B cell (primary cell): ENCODE measurements around the gene TMEM208. TPM values are rescaled to one million over a fixed set of nuclear protein-coding genes. Genes with fewer than 3 reads are reported as not detected.

Source experiments
- ATAC-seq: fragments of 200-7000 bp; cut with Tn5 transposase; one replicate; pipeline ENCODE4 v1.10.0; 2021; ENCODE audit warnings: low read depth, mild to moderate bottlenecking, moderate number of reproducible peaks, moderate library complexity
- CTCF ChIA-PET: fragments of 350-600 bp; sonication (Branson Sonifier 250); formaldehyde crosslinking; loops from one replicate; lab custom pipeline; 2021; ENCODE audit warnings: antibody characterized with exemption, inconsistent platforms; lab: Charles Lee
- POLR2A ChIA-PET: fragments of 350-600 bp; sonication (Branson Sonifier 250); formaldehyde crosslinking; loops from one replicate; lab custom pipeline; 2021; ENCODE audit warnings: antibody characterized with exemption; lab: Charles Lee
- DNase-seq: peaks from one replicate; pipeline ENCODE4 v3.0.0; 2013
- H2AFZ ChIP-seq: 2 replicates; pipeline ENCODE4 v1.6.1; 2012; ENCODE audit warnings: mild to moderate bottlenecking, low read depth, low read length; ENCODE audit not compliant: insufficient read depth, poor library complexity, severe bottlenecking
- H3K27ac ChIP-seq, 2 donors: 1 replicate in 1 of 2; 2 replicates in 1 of 2; pipeline ENCODE4 v1.5.1; 2012 to 2013; ENCODE audit warnings: low read length in 2 of 2, mild to moderate bottlenecking in 2 of 2, moderate library complexity in 1 of 2
- H3K27me3 ChIP-seq, 4 experiments: fragments of 200-600 bp in 1 of 4; sonication (generic) in 1 of 4; replicated peaks in 1 of 4; 1 replicate in 2 of 4; 2 replicates in 2 of 4; pipeline versions ENCODE4 v1.6.1 to v1.7.0; 2013 to 2016; ENCODE audit warnings: low read length in 3 of 4, mild to moderate bottlenecking in 2 of 4, mixed read lengths in 1 of 4, moderate library complexity in 1 of 4; ENCODE audit not compliant: insufficient read depth in 4 of 4, control insufficient read depth in 3 of 4; ENCODE audit errors: control extremely low read depth in 1 of 4
- H3K36me3 ChIP-seq, 2 experiments: replicated peaks in 1 of 2; 1 replicate in 1 of 2; 2 replicates in 1 of 2; pipeline versions ENCODE4 v1.6.1 to v1.7.1; 2013; ENCODE audit warnings: low read length in 1 of 2; ENCODE audit not compliant: insufficient read depth in 2 of 2, control insufficient read depth in 1 of 2; ENCODE audit errors: control extremely low read depth in 1 of 2, extremely low read depth in 1 of 2
- H3K4me1 ChIP-seq, 2 donors: fragments of 200-600 bp in 1 of 2; sonication (generic) in 1 of 2; 1 replicate in 1 of 2; 2 replicates in 1 of 2; pipeline versions ENCODE4 v1.5.1 to v1.6.1; 2013 to 2017; ENCODE audit warnings: low read length in 2 of 2; ENCODE audit not compliant: control insufficient read depth in 2 of 2, insufficient read depth in 2 of 2
- H3K4me2 ChIP-seq: replicated peaks from 2 replicates; pipeline ENCODE3; 2012; ENCODE audit warnings: mild to moderate bottlenecking, low read depth, low read length; ENCODE audit not compliant: poor library complexity, severe bottlenecking
- H3K4me3 ChIP-seq, 5 experiments: fragments of 200-600 bp in 1 of 5; sonication (generic) in 1 of 5; 1 replicate in 3 of 5; 2 replicates in 2 of 5; pipeline versions ENCODE4 v1.5.1 to v1.7.0; 2011 to 2016; ENCODE audit warnings: low read length in 4 of 5, mild to moderate bottlenecking in 4 of 5, low read depth in 2 of 5, control low read depth in 1 of 5, moderate library complexity in 1 of 5; ENCODE audit not compliant: insufficient read depth in 1 of 5; ENCODE audit errors: control extremely low read depth in 1 of 5, extremely low read depth in 1 of 5
- H3K79me2 ChIP-seq: fragments of 200-600 bp; sonication (generic); one replicate; pipeline ENCODE4 v1.6.0; 2016; ENCODE audit warnings: low read length; ENCODE audit not compliant: control insufficient read depth, insufficient read depth
- H3K9ac ChIP-seq: fragments of 200-600 bp; sonication (generic); 2 replicates; pipeline ENCODE4 v1.6.1; 2017; ENCODE audit warnings: mild to moderate bottlenecking, low read length, moderate library complexity
- H3K9me3 ChIP-seq, 3 donors: one replicate each; pipeline versions ENCODE4 v1.6.1 to v1.7.1; 2013; ENCODE audit warnings: low read length in 2 of 3; ENCODE audit not compliant: control insufficient read depth in 2 of 3, insufficient read depth in 1 of 3; ENCODE audit errors: control extremely low read depth in 1 of 3
- H4K20me1 ChIP-seq: 2 replicates; pipeline ENCODE4 v1.6.0; 2012; ENCODE audit warnings: mild to moderate bottlenecking, low read length; ENCODE audit not compliant: insufficient read depth, control insufficient read depth, poor library complexity, severe bottlenecking
- H3K27ac Mint-ChIP-seq: one replicate; pipeline ENCODE4 v1.8.0; 2021; ENCODE audit warnings: mixed read lengths
- H3K27me3 Mint-ChIP-seq: one replicate; pipeline ENCODE4 v1.8.0; 2021; ENCODE audit warnings: mixed read lengths
- H3K4me1 Mint-ChIP-seq: one replicate; pipeline ENCODE4 v1.8.0; 2021; ENCODE audit warnings: mixed read lengths
- H3K4me3 Mint-ChIP-seq: one replicate; pipeline ENCODE4 v1.8.0; 2021; ENCODE audit warnings: mixed read lengths
- H3K9me3 Mint-ChIP-seq: one replicate; pipeline ENCODE4 v1.8.0; 2022; ENCODE audit warnings: mixed read lengths; ENCODE audit not compliant: insufficient read depth
- EZH2 ChIP-seq: IDR thresholded peaks from 2 replicates; pipeline ENCODE4 v1.6.1; 2012; ENCODE audit warnings: borderline replicate concordance, low read depth, mild to moderate bottlenecking, moderate library complexity, low read length; ENCODE audit not compliant: insufficient read depth, poor library complexity, severe bottlenecking
- WGBS: methylation state at CpG from one replicate; pipeline ENCODE4 v1.1.5; 2013; ENCODE audit warnings: missing lambda C conversion rate; ENCODE audit not compliant: insufficient coverage; 5-methylcytosine and 5-hydroxymethylcytosine counted together
- intact Hi-C: fragments of 100-400 bp; cut with micrococcal nuclease; formaldehyde crosslinking; loops from one replicate; pipeline ENCODE4 v1.10.0; 2022
- polyA plus RNA-seq: library from polyadenylated mRNA; depleted of rRNA; stranded (reverse); fragments of >200 nt; gene quantifications from 2 replicates; pipeline ENCODE4 v1.2.3, GENCODE V29; 2012
- total RNA-seq, 2 donors: library from RNA; stranded (reverse); fragments of 120-200 nt in 1 of 2; gene quantifications; 1 replicate in 1 of 2; 2 replicates in 1 of 2; pipeline versions ENCODE4 v1.2.3 to v1.2.4, GENCODE V29; 2013 to 2022
- TF ChIP-seq, protein P1 (sequence below): fragments of 200-600 bp; IDR thresholded peaks from one replicate; pipeline ENCODE4 v1.8.0; 2022; ENCODE audit warnings: antibody characterized with exemption, mild to moderate bottlenecking

The TMEM208 gene
- total and polyA plus RNA-seq, 2 donors (not counting 1 experiment from before 2014, with no cell fraction given) = 36.1 to 40.4 TPM

DNA sequence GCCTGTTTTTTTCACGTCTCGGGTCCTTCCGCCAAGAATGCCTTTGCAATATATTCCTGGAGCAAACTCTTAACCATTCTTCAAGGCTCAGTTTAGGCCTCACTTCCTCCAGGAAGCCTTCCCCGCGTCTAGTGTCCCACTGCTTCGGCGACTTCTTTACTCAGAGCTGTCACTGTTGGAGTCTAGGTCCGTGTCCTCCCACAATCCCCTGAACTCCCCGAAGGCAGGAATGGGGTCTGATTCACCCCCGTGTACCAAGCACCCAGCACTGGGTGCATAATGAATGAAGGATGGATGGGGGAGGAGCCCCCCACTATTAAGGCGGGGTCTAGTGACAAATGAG is 43.7 kb upstream of the TMEM208 start:
- CTCF ChIA-PET = interaction anchor here (1.1 to 2.9 kb wide), 4 partner anchors 14 to 28 kb away, joined by 5 to 11 read pairs (median 6); partner anchors contain the start of genes FBXL8, NOL3 and TRADD
- Mint-ChIP-seq H3K27ac (no peak overlapping the region), H3K27me3 (peaks cover 17% of the 10 kb centered on the region), H3K4me1 (peaks cover 17% of the 10 kb centered on the region), H3K9me3 (no peaks in the 10 kb centered on the region), H3K4me3 (no peak overlapping the region)
- Histone ChIP-seq H3K9me3 (peaks cover 0 to 3% (median 0%) of the 10 kb centered on the region in 3 donors), H2AFZ (peak overlapping the region; percentile 88), H3K9ac (peak overlapping the region; percentile 86), H3K79me2 (no peaks in the 10 kb centered on the region), H3K4me1 (peaks cover 25% of the 10 kb centered on the region in 2 donors), H4K20me1 (peaks cover 4% of the 10 kb centered on the region), H3K27ac (peak overlapping the region; percentile 76 to 96), H3K27me3 (peaks cover 0 to 38% (median 8%) of the 10 kb centered on the region in 4 experiments), H3K4me2 (peak overlapping the region; percentile 99), H3K36me3 (no peaks in the 10 kb centered on the region), H3K4me3 (peak overlapping the region; percentile 21 to 95 (median 69))
- POLR2A ChIA-PET = interaction anchor here (0.6 to 1.1 kb wide), 2 partner anchors 22 to 61 kb away, joined by 3 to 4 read pairs; no protein-coding TSS in a partner anchor
- TF ChIP-seq, protein P1, sequence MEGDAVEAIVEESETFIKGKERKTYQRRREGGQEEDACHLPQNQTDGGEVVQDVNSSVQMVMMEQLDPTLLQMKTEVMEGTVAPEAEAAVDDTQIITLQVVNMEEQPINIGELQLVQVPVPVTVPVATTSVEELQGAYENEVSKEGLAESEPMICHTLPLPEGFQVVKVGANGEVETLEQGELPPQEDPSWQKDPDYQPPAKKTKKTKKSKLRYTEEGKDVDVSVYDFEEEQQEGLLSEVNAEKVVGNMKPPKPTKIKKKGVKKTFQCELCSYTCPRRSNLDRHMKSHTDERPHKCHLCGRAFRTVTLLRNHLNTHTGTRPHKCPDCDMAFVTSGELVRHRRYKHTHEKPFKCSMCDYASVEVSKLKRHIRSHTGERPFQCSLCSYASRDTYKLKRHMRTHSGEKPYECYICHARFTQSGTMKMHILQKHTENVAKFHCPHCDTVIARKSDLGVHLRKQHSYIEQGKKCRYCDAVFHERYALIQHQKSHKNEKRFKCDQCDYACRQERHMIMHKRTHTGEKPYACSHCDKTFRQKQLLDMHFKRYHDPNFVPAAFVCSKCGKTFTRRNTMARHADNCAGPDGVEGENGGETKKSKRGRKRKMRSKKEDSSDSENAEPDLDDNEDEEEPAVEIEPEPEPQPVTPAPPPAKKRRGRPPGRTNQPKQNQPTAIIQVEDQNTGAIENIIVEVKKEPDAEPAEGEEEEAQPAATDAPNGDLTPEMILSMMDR = no peak
- TF ChIP-seq EZH2 = no peak
- WGBS = 30% methylated on average over 7 of the region's 11 CpGs
- DNase-seq (no peak), ATAC-seq (no peak)
- intact Hi-C loops = loop anchor here (1.0 kb wide), 4 partner anchors 9 to 154 kb away; partner anchors contain the start of genes CBFB, E2F4, FBXL8 and TMEM208
